HepG2 (cell line): ENCODE data around the gene GIMAP7. TPM values are rescaled to one million over a fixed set of nuclear protein-coding genes. Genes with fewer than 3 reads are reported as not detected.

Experiments
- CEBPZ ChIP-seq: IDR thresholded peaks from 2 replicates; pipeline ENCODE4 v1.6.1; 2012; ENCODE audit warnings: low read length, improper control_type of control experiment
- HCFC1 ChIP-seq: fragments of 150-350 bp; IDR thresholded peaks from 2 replicates; pipeline ENCODE4 v1.6.1; 2014; ENCODE audit warnings: low read depth, low read length
- IKZF5 ChIP-seq: IDR thresholded peaks from 2 replicates; pipeline ENCODE4 v1.6.1; 2018; ENCODE audit warnings: missing genetic modification reagents, mild to moderate bottlenecking, missing compliant biosample characterization
- MYPOP ChIP-seq: sonication (generic); formaldehyde crosslinking; IDR thresholded peaks from 2 replicates; pipeline ENCODE4 v1.8.1; 2023; ENCODE audit warnings: mild to moderate bottlenecking, moderate library complexity, missing genetic modification reagents
- NFYB ChIP-seq: sonication (generic); formaldehyde crosslinking; IDR thresholded peaks from 2 replicates; pipeline ENCODE4 v1.4.0; 2020; ENCODE audit warnings: missing genetic modification reagents
- RBFOX2 ChIP-seq: fragments of 200-400 bp; formaldehyde crosslinking; IDR thresholded peaks from 2 replicates; pipeline ENCODE4 v1.6.1; 2017; ENCODE audit warnings: low read depth, mild to moderate bottlenecking, low read length
- STAT5B ChIP-seq: sonication (generic); formaldehyde crosslinking; IDR thresholded peaks from 2 replicates; pipeline ENCODE4 v1.4.0; 2020; ENCODE audit warnings: missing genetic modification reagents
- TCF12 ChIP-seq, 2 experiments: fragments of 450-650 bp in 1 of 2; sonication (generic) in 1 of 2; formaldehyde crosslinking in 1 of 2; IDR thresholded peaks; 2 replicates each; pipeline versions ENCODE4 v1.6.1 to v1.8.0; 2017 to 2022; ENCODE audit warnings: antibody characterized with exemption in 1 of 2, mild to moderate bottlenecking in 1 of 2, missing genetic modification reagents in 1 of 2, moderate library complexity in 1 of 2
- ZBTB43 ChIP-seq: sonication (generic); formaldehyde crosslinking; conservative IDR thresholded peaks from 2 replicates; pipeline ENCODE4 v1.4.0; 2020; ENCODE audit warnings: missing genetic modification reagents
- ZNF816 ChIP-seq: sonication (generic); formaldehyde crosslinking; IDR thresholded peaks from 2 replicates; pipeline ENCODE4 v1.8.0; 2022; ENCODE audit warnings: missing genetic modification reagents, mild to moderate bottlenecking, borderline replicate concordance
- polyA plus RNA-seq, 8 experiments: library from polyadenylated mRNA; depleted of rRNA in 3 of 8; stranded (reverse) in 7 of 8; unstranded in 1 of 8; fragments of >200 nt; fragmentation: Illumina TruSeq in 4 of 8; extraction: Trizol in 4 of 8; gene quantifications; 2 replicates each; pipeline versions ENCODE4 v1.2.1 to v1.2.3, GENCODE V29; 2011 to 2016; ENCODE audit warnings: low read depth in 4 of 8, missing spikeins in 1 of 8, mixed read lengths in 1 of 8; ENCODE audit not compliant: insufficient read depth in 1 of 8
- total RNA-seq, 5 experiments: library from RNA; depleted of rRNA; stranded (reverse); fragments of >200 nt; fragmentation: Illumina TruSeq; extraction: Trizol; gene quantifications; 2 replicates each; pipeline ENCODE4 v1.2.3, GENCODE V29; 2016; ENCODE audit warnings: low read depth in 1 of 5

The GIMAP7 gene
- total and polyA plus RNA-seq, 2 of the 13 experiments (the other 11 are each of a cell fraction or from before 2014, with no cell fraction given), result not detected

- TF ChIP-seq CEBPZ (no peak), NFYB (CRISPR knock-in tag) (no peak), IKZF5 (CRISPR knock-in tag) (no peak), ZNF816 (CRISPR knock-in tag) (no peak), HCFC1 (no peak), TCF12 (IDR thresholded peaks at IDR 0.05) (no peak), TCF12 (CRISPR knock-in tag; IDR thresholded peaks at IDR 0.05) (no peak), MYPOP (CRISPR knock-in tag) (no peak), ZBTB43 (no peak), RBFOX2 (no peak), STAT5B (CRISPR knock-in tag) (no peak)
Observed at GRCh38 chr7:150568714-150569113, 54.0 kb downstream of the GIMAP7 start (continued).
